Breast epithelium (tissue), 4 donors: ENCODE results near the gene BCAN. TPM values are rescaled to one million over a fixed set of nuclear protein-coding genes. Genes with fewer than 3 reads are reported as not detected.

Experiments
- DNase-seq, 2 donors: peaks; one replicate each; pipeline ENCODE4 v3.0.0-alpha.2; 2019; ENCODE audit warnings: low spot score in 2 of 2
- H3K27ac ChIP-seq, 2 donors: fragments of 200-600 bp; sonication (generic) in 1 of 2; one replicate each; pipeline ENCODE4 v1.5.1; 2016 to 2019; ENCODE audit warnings: mild to moderate bottlenecking in 1 of 2
- H3K27me3 ChIP-seq, 2 donors: fragments of 200-600 bp; sonication (generic) in 1 of 2; one replicate each; pipeline versions ENCODE4 v1.5.1 to v1.6.0; 2017 to 2019; ENCODE audit warnings: control low read depth in 1 of 2, mild to moderate bottlenecking in 1 of 2
- H3K36me3 ChIP-seq: fragments of 200-600 bp; one replicate; pipeline ENCODE4 v1.5.1; 2019
- H3K4me1 ChIP-seq, 2 donors: fragments of 200-600 bp; sonication (generic); one replicate each; pipeline ENCODE4 v1.5.1; 2016 to 2019; ENCODE audit warnings: control low read depth in 1 of 2
- H3K4me3 ChIP-seq, 3 donors: fragments of 200-600 bp; sonication (generic); 1 replicate in 2 of 3; 2 replicates in 1 of 3; pipeline ENCODE4 v1.5.1; 2016 to 2019; ENCODE audit warnings: mild to moderate bottlenecking in 3 of 3, moderate library complexity in 2 of 3
- H3K9me3 ChIP-seq, 2 donors: fragments of 200-600 bp; sonication (generic) in 1 of 2; one replicate each; pipeline ENCODE4 v1.5.1; 2016 to 2019; ENCODE audit warnings: control low read depth in 1 of 2
- POLR2A ChIP-seq: fragments of 450-650 bp; IDR thresholded peaks from one replicate; pipeline ENCODE4 v1.6.1; 2016; ENCODE audit warnings: antibody characterized with exemption, mild to moderate bottlenecking, moderate library complexity
- POLR2AphosphoS5 ChIP-seq, 3 donors: sonication (generic); formaldehyde crosslinking; IDR thresholded peaks; one replicate each; pipeline ENCODE4 v1.6.1; 2017; ENCODE audit warnings: antibody characterized with exemption in 3 of 3
- intact Hi-C: fragments of 100-400 bp; cut with DNase I; formaldehyde crosslinking; loops from one replicate; pipeline ENCODE4 v1.15.1; 2023; ENCODE audit warnings: low total_unique reads
- total RNA-seq, 3 donors: library from RNA; depleted of rRNA; stranded (reverse); fragments of >200 nt; gene quantifications; one replicate each; pipeline ENCODE4 v1.1.0, GENCODE V29; 2016
- TF ChIP-seq, protein P1 (sequence below), 3 donors: fragments of 450-650 bp; IDR thresholded peaks; one replicate each; pipeline ENCODE4 v1.5.1; 2016 to 2017; ENCODE audit warnings: antibody characterized with exemption in 3 of 3, mild to moderate bottlenecking in 3 of 3, moderate library complexity in 3 of 3

BCAN gene
- total RNA-seq, 3 donors from 2014 or later = 0.44 TPM; not detected in 2

DNA sequence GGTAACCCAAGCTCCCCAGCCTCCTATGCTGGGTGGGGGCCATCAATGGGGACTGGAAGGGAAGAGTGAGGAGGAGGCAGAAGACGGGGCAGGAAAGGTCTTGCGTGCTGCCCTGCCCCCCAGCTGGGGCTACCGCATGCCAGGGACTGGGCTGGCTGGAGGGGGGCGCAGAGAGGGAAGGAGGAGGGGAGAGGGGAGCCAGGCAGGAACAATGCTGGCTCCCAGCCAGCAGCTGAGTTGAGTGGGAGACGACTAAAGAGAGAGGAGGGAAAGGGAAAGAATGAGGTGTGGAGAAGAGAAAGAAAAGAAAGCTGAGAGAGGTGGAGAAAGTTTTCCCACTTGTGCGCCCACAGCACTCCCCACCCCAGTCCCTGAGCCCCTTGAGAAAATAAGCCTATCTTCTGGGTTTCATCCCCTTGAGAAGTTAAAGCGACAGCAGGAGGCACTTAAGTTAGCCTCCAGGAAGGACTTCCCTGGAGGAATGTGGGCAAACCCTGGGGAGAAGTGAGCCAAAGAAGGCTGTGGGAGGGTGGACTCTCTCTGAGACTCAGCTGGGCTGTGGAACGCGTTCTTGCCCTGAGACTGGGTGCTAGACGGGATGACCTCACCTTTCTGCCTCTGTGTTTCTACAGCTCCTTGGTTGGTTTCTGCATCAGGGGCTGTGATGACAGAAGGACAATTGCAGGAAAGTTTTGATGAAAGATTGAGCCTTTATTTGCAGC, 48.2 kb downstream of the BCAN start:
- peak overlapping the region in 1 of 3 donors; percentile 56 for H3K4me3 ChIP-seq
- no peak for DNase-seq
- TF ChIP-seq POLR2AphosphoS5 (IDR thresholded peaks at IDR 0.05) (no peak), POLR2A (no peak)
- TF ChIP-seq, protein P1, sequence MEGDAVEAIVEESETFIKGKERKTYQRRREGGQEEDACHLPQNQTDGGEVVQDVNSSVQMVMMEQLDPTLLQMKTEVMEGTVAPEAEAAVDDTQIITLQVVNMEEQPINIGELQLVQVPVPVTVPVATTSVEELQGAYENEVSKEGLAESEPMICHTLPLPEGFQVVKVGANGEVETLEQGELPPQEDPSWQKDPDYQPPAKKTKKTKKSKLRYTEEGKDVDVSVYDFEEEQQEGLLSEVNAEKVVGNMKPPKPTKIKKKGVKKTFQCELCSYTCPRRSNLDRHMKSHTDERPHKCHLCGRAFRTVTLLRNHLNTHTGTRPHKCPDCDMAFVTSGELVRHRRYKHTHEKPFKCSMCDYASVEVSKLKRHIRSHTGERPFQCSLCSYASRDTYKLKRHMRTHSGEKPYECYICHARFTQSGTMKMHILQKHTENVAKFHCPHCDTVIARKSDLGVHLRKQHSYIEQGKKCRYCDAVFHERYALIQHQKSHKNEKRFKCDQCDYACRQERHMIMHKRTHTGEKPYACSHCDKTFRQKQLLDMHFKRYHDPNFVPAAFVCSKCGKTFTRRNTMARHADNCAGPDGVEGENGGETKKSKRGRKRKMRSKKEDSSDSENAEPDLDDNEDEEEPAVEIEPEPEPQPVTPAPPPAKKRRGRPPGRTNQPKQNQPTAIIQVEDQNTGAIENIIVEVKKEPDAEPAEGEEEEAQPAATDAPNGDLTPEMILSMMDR (IDR thresholded peaks at IDR 0.05) = no peak
- H3K4me1 ChIP-seq = peaks cover 21 to 43% of the 10 kb centered on the region in 2 donors
- peak overlapping the region; percentile 84 to 90 for H3K27ac ChIP-seq
- no peaks in the 10 kb centered on the region for H3K36me3 ChIP-seq
- H3K27me3 ChIP-seq = no peaks in the 10 kb centered on the region
- no peaks in the 10 kb centered on the region for H3K9me3 ChIP-seq
- intact Hi-C loops = loop anchor here (2.0 kb wide), 1 partner anchor 35 kb away; no protein-coding TSS in a partner anchor

DNA sequence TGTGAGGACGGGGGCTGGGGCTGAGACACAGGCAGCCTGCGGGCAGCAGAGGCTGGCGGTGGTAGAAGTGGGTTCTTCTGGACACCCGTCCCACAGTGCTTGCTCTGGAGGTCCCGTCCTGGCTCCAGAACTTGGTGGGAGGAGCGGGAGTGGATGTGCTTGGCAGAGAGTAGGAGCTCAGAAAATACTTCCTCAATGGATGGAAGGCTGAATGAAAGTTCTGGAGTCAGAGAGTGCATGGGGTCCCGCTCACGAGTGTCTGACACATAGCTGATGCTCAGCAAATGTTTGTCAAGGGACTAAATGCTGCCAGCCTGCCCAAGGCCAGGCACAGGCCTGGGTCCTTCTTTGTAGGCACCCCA, 48.7 kb downstream of the BCAN start:
- intact Hi-C loops = no loop called here
- H3K9me3 ChIP-seq = no peaks in the 10 kb centered on the region
- no peaks in the 10 kb centered on the region for H3K27me3 ChIP-seq
- H3K36me3 ChIP-seq = no peaks in the 10 kb centered on the region
- peak overlapping the region; percentile 84 to 90 for H3K27ac ChIP-seq
- TF ChIP-seq, protein P1 (IDR thresholded peaks at IDR 0.05) = no peak
- TF ChIP-seq POLR2A = no peak
- no peak for TF ChIP-seq POLR2AphosphoS5 (IDR thresholded peaks at IDR 0.05)
- no peak overlapping the region for H3K4me3 ChIP-seq
- DNase-seq = no peak
- H3K4me1 ChIP-seq = peaks cover 21 to 43% of the 10 kb centered on the region in 2 donors

DNA sequence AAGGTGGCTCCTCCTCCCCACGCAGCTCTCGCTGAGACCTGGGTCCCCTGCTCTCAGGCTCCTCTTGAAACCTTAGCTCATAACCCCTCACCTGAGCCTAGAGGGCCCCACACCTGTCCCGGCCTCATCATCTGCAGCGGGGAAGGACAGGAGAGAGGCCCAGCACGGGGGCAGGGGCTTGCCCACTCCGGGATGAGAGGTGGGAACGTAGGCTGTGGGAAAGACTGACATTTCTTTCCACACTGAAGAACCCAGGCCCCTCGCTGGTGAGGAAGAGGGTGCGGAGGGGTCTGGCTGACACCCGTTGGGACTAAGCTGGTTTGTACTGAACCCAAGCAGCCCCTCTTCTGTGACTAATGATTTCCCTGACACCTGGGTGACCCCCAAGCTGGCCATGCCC, 49.3 kb downstream of the BCAN start:
- Histone ChIP-seq H3K4me1 (peaks cover 21 to 43% of the 10 kb centered on the region in 2 donors), H3K9me3 (no peaks in the 10 kb centered on the region), H3K27me3 (no peaks in the 10 kb centered on the region), H3K36me3 (no peaks in the 10 kb centered on the region), H3K4me3 (no peak overlapping the region), H3K27ac (peak overlapping the region; percentile 84 to 90)
- no peak for DNase-seq
- intact Hi-C loops = no loop called here
- TF ChIP-seq POLR2AphosphoS5 (IDR thresholded peaks at IDR 0.05) (no peak), POLR2A (no peak)
- TF ChIP-seq, protein P1 (IDR thresholded peaks at IDR 0.05) = no peak

DNA sequence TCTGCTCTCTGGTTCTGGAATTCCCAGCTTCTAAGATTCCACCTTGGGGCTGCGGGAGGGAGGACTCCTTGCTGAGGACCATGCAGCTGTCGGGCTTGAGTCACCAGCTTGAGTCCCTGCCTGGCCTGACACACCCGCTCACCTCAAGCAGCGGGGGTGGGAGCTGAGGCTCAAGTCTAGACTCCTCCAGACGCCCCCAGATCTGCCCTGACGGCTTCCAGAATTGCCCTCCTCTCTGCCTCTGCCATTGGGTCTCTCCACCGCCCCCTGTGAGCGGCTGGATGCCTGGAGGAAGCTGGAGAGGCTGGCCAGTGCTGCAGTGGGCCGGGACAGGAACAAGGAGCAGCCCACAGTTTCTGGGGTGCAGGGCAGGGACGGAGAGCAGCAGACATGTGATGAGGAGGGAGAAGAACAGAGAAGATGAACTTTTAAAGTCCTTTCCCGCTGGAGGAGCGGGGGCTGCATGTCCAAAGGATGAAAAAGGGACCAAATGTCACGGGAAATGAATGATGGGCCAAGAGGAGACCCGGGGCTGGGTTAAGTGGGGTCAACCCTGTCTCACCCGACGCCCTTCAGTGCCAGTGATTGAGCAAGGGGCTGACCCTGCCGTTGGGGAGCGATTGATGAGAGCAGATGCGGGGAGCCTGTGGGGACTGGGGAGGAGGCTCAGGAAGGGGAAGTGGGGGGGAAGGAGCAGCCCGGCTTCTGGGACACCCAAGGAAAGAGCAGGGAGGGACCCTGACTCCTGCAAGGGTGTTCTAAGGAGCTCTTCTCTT, 49.9 kb downstream of the BCAN start:
- intact Hi-C loops = no loop called here
- H3K27ac ChIP-seq = peak overlapping the region; percentile 84 to 90
- H3K9me3 ChIP-seq = no peaks in the 10 kb centered on the region
- H3K4me3 ChIP-seq = peak overlapping the region in 2 of 3 donors; percentile 4 to 32
- DNase-seq = no peak
- H3K4me1 ChIP-seq = peaks cover 21 to 43% of the 10 kb centered on the region in 2 donors
- TF ChIP-seq POLR2AphosphoS5 (IDR thresholded peaks at IDR 0.05) = no peak
- TF ChIP-seq, protein P1 (IDR thresholded peaks at IDR 0.05) = no peak
- TF ChIP-seq POLR2A = no peak
- no peaks in the 10 kb centered on the region for H3K36me3 ChIP-seq
- H3K27me3 ChIP-seq = no peaks in the 10 kb centered on the region

DNA sequence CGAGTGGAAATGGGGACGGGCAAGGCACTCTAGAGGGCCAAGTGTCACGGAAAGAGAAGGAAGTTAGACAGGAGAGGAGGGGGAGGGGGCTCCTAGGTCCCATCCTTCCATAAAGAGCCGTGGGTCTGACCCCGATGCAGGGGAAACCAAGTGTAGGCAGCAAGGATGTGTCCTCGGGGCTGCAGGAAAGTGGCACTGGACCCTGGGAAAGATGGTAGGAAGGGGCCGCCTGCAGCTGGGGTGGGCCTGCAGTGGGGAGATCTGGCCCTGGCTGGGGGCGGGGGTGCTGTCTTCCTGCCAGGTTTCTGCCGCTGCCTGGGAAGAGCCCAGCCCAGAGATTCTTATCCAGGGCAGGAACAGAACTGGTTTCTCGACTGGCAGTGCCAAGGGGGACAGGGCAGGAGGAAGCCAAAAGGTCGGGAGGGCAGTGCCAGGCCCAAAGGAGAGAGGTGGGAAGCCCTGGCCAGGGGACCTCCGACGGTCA, 50.6 kb downstream of the BCAN start:
- DNase-seq = peak; percentile 56 to 78
- intact Hi-C loops = no loop called here
- Histone ChIP-seq H3K27me3 (no peaks in the 10 kb centered on the region), H3K9me3 (no peaks in the 10 kb centered on the region), H3K27ac (peak overlapping the region; percentile 84 to 90), H3K36me3 (no peaks in the 10 kb centered on the region), H3K4me1 (peaks cover 21 to 43% of the 10 kb centered on the region in 2 donors), H3K4me3 (peak overlapping the region in 2 of 3 donors; percentile 9 to 32)
- TF ChIP-seq POLR2A = no peak
- no peak for TF ChIP-seq POLR2AphosphoS5 (IDR thresholded peaks at IDR 0.05)
- TF ChIP-seq, protein P1 (IDR thresholded peaks at IDR 0.05) = no peak
